ENCODE measurements around the gene PFKFB3. TPM values are rescaled to one million over a fixed set of nuclear protein-coding genes. Genes with fewer than 3 reads are reported as not detected.
A peak's percentile ranks its signal among the peaks of the same experiment; 100 is the strongest.

Gene PFKFB3
- polyA plus RNA-seq, 2 donors: 26.2 to 42.7 TPM

- peak overlapping the region in 1 of 2 donors; percentile 22 for H3K27ac ChIP-seq (ENCODE audit: low read depth in 2 of 2, low read length in 1 of 2)
- no peaks in the 10 kb centered on the region for H3K27me3 ChIP-seq (ENCODE audit: control insufficient read depth in 1 of 2, insufficient read depth in 2 of 2, low read length in 2 of 2)
- H3K36me3 ChIP-seq (ENCODE audit: control insufficient read depth in 2 of 2, insufficient read depth in 2 of 2, low read length in 1 of 2): no peaks in the 10 kb centered on the region
- WGBS, 2 donors: 66 to 73% methylated on average over 7 of the region's 7 CpGs
- no peaks in the 10 kb centered on the region for H3K9me3 ChIP-seq (ENCODE audit: control insufficient read depth in 2 of 2, insufficient read depth in 1 of 2, low read depth in 1 of 2, low read length in 1 of 2)
- H3K4me1 ChIP-seq (ENCODE audit: control insufficient read depth in 2 of 2, insufficient read depth in 2 of 2, low read length in 1 of 2): peaks cover 3 to 14% of the 10 kb centered on the region in 2 donors
- H3K4me3 ChIP-seq (ENCODE audit: low read depth in 1 of 2, low read length in 2 of 2): no peak overlapping the region
These were observed 94.8 kb downstream of the PFKFB3 start for GRCh38 chr10:6297522-6297921.

DNA sequence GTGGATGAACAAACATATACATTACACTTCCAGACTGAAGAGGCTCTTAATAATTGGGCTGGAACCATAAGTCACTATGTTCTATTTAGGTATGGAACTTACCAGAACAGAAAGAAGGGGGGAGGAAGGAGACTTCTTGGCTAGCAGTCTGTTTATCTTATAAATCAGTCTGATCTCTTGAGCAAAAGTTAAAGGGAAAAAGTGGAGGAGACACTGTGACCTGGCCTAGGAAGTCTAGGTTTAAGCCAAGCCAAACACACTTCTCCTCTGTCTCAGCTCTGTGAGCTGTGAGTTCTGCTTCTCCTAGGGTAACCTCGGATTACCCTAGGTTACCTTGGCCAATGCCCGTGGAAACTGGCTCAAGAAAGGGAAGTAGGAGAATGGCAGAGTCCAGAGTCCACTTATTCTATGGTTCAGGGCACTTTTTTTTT is 95.2 kb downstream of the PFKFB3 start:
- H3K4me3 ChIP-seq (ENCODE audit: low read depth in 1 of 2, low read length in 2 of 2): no peak overlapping the region
- 50 to 71% methylated on average over 2 of the region's 2 CpGs for WGBS, 2 donors
- H3K36me3 ChIP-seq (ENCODE audit: control insufficient read depth in 2 of 2, insufficient read depth in 2 of 2, low read length in 1 of 2): no peaks in the 10 kb centered on the region
- H3K4me1 ChIP-seq (ENCODE audit: control insufficient read depth in 2 of 2, insufficient read depth in 2 of 2, low read length in 1 of 2): peaks cover 3 to 14% of the 10 kb centered on the region in 2 donors
- peak overlapping the region in 1 of 2 donors; percentile 24 for H3K27ac ChIP-seq (ENCODE audit: low read depth in 2 of 2, low read length in 1 of 2)
- H3K9me3 ChIP-seq (ENCODE audit: control insufficient read depth in 2 of 2, insufficient read depth in 1 of 2, low read depth in 1 of 2, low read length in 1 of 2): no peaks in the 10 kb centered on the region
- H3K27me3 ChIP-seq (ENCODE audit: control insufficient read depth in 1 of 2, insufficient read depth in 2 of 2, low read length in 2 of 2): no peaks in the 10 kb centered on the region

DNA sequence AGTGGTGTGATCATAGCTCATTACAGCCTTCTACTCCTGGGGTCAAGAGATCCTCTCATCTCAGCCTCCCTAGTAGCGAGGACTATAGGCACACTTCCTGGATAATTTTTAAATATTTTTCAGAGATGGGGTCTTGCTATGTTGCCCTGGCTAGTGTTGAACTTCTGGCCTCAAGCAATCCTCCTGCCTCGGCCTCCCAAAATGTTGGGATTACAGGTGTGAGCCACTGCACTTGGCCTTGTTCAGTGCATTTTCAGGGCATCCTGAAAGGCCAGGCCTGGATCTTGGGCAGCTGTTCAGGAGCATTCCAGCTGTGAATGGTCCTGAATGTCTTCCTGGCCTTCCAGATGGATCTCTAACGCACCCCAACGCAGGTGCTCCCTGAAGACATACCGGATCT is 95.7 kb downstream of the PFKFB3 start:
- Histone ChIP-seq H3K4me3 (ENCODE audit: low read depth in 1 of 2, low read length in 2 of 2) (no peak overlapping the region), H3K4me1 (ENCODE audit: control insufficient read depth in 2 of 2, insufficient read depth in 2 of 2, low read length in 1 of 2) (peaks cover 3 to 14% of the 10 kb centered on the region in 2 donors), H3K27ac (ENCODE audit: low read depth in 2 of 2, low read length in 1 of 2) (peak overlapping the region in 1 of 2 donors; percentile 45), H3K27me3 (ENCODE audit: control insufficient read depth in 1 of 2, insufficient read depth in 2 of 2, low read length in 2 of 2) (no peaks in the 10 kb centered on the region), H3K36me3 (ENCODE audit: control insufficient read depth in 2 of 2, insufficient read depth in 2 of 2, low read length in 1 of 2) (no peaks in the 10 kb centered on the region), H3K9me3 (ENCODE audit: control insufficient read depth in 2 of 2, insufficient read depth in 1 of 2, low read depth in 1 of 2, low read length in 1 of 2) (no peaks in the 10 kb centered on the region)
- 96% methylated on average over 5 of the region's 5 CpGs for WGBS, 2 donors

GRCh38 chr10:6299234-6299633 is 96.5 kb downstream of the PFKFB3 start:
- 55 to 60% methylated on average over 11 of the region's 11 CpGs for WGBS, 2 donors
- peak overlapping the region; percentile 27 to 34 for H3K27ac ChIP-seq (ENCODE audit: low read depth in 2 of 2, low read length in 1 of 2)
- no peaks in the 10 kb centered on the region for H3K27me3 ChIP-seq (ENCODE audit: control insufficient read depth in 1 of 2, insufficient read depth in 2 of 2, low read length in 2 of 2)
- H3K9me3 ChIP-seq (ENCODE audit: control insufficient read depth in 2 of 2, insufficient read depth in 1 of 2, low read depth in 1 of 2, low read length in 1 of 2): no peaks in the 10 kb centered on the region
- H3K4me1 ChIP-seq (ENCODE audit: control insufficient read depth in 2 of 2, insufficient read depth in 2 of 2, low read length in 1 of 2): peaks cover 3 to 14% of the 10 kb centered on the region in 2 donors
- no peak overlapping the region for H3K4me3 ChIP-seq (ENCODE audit: low read depth in 1 of 2, low read length in 2 of 2)
- H3K36me3 ChIP-seq (ENCODE audit: control insufficient read depth in 2 of 2, insufficient read depth in 2 of 2, low read length in 1 of 2): no peaks in the 10 kb centered on the region

GRCh38 chr10:6299743-6300105 is 97.0 kb downstream of the PFKFB3 start:
- H3K27ac ChIP-seq (ENCODE audit: low read depth in 2 of 2, low read length in 1 of 2): peak overlapping the region in 1 of 2 donors; percentile 82
- H3K4me1 ChIP-seq (ENCODE audit: control insufficient read depth in 2 of 2, insufficient read depth in 2 of 2, low read length in 1 of 2): peaks cover 3 to 14% of the 10 kb centered on the region in 2 donors
- 90 to 95% methylated on average over 2 of the region's 2 CpGs for WGBS, 2 donors

GRCh38 chr10:6300106-6300783 is 97.5 kb downstream of the PFKFB3 start:
- Histone ChIP-seq H3K9me3 (ENCODE audit: control insufficient read depth in 2 of 2, insufficient read depth in 1 of 2, low read depth in 1 of 2, low read length in 1 of 2) (no peaks in the 10 kb centered on the region), H3K36me3 (ENCODE audit: control insufficient read depth in 2 of 2, insufficient read depth in 2 of 2, low read length in 1 of 2) (no peaks in the 10 kb centered on the region), H3K27me3 (ENCODE audit: control insufficient read depth in 1 of 2, insufficient read depth in 2 of 2, low read length in 2 of 2) (no peaks in the 10 kb centered on the region), H3K27ac (ENCODE audit: low read depth in 2 of 2, low read length in 1 of 2) (peak overlapping the region in 1 of 2 donors; percentile 82), H3K4me3 (ENCODE audit: low read depth in 1 of 2, low read length in 2 of 2) (no peak overlapping the region), H3K4me1 (ENCODE audit: control insufficient read depth in 2 of 2, insufficient read depth in 2 of 2, low read length in 1 of 2) (peaks cover 3 to 14% of the 10 kb centered on the region in 2 donors)
- 50 to 52% methylated on average over 14 of the region's 14 CpGs for WGBS, 2 donors

More at GRCh38 chr10:6299743-6300105, 97.0 kb downstream of the PFKFB3 start:
- H3K36me3 ChIP-seq (ENCODE audit: control insufficient read depth in 2 of 2, insufficient read depth in 2 of 2, low read length in 1 of 2): no peaks in the 10 kb centered on the region
- no peaks in the 10 kb centered on the region for H3K27me3 ChIP-seq (ENCODE audit: control insufficient read depth in 1 of 2, insufficient read depth in 2 of 2, low read length in 2 of 2)
- H3K4me3 ChIP-seq (ENCODE audit: low read depth in 1 of 2, low read length in 2 of 2): no peak overlapping the region
- H3K9me3 ChIP-seq (ENCODE audit: control insufficient read depth in 2 of 2, insufficient read depth in 1 of 2, low read depth in 1 of 2, low read length in 1 of 2): no peaks in the 10 kb centered on the region

DNA sequence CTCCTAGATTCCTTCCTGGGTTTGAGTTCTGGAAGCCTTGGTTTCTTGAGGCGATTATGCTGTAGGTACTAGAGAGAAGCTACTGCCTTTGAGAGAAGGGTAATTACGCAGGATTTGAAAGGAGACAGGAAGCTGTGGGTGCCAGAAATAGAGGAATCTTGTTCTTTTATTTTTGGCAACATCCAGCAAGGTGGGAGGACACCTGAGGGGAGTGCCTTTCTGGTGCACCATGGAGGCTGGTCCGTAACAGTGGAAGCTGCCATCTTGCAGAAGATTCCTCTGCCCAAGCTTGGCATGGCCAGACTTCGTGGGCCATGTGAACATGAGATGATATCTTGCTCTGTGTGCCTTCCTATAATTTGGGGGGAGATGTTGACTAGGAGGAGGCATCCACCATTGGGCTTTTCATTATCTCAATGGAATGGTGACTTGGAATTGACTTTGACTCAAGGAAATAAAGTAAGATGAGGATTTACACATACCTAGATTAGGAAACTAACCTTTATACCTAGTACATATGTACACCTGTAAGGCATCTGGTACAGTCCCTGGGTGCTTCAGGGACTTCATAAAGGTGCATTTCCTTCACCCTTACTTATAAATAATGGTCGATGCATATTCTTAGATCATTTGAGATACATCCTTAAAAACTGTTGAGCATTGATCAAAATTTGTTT is 98.2 kb downstream of the PFKFB3 start:
- 87 to 90% methylated on average over 5 of the region's 5 CpGs for WGBS, 2 donors
- Histone ChIP-seq H3K27ac (ENCODE audit: low read depth in 2 of 2, low read length in 1 of 2) (peak overlapping the region in 1 of 2 donors; percentile 82), H3K4me1 (ENCODE audit: control insufficient read depth in 2 of 2, insufficient read depth in 2 of 2, low read length in 1 of 2) (peaks cover 3 to 14% of the 10 kb centered on the region in 2 donors), H3K36me3 (ENCODE audit: control insufficient read depth in 2 of 2, insufficient read depth in 2 of 2, low read length in 1 of 2) (no peaks in the 10 kb centered on the region), H3K27me3 (ENCODE audit: control insufficient read depth in 1 of 2, insufficient read depth in 2 of 2, low read length in 2 of 2) (no peaks in the 10 kb centered on the region), H3K4me3 (ENCODE audit: low read depth in 1 of 2, low read length in 2 of 2) (no peak overlapping the region), H3K9me3 (ENCODE audit: control insufficient read depth in 2 of 2, insufficient read depth in 1 of 2, low read depth in 1 of 2, low read length in 1 of 2) (no peaks in the 10 kb centered on the region)

- no peaks in the 10 kb centered on the region for H3K36me3 ChIP-seq (ENCODE audit: control insufficient read depth in 2 of 2, insufficient read depth in 2 of 2, low read length in 1 of 2)
- H3K4me1 ChIP-seq (ENCODE audit: control insufficient read depth in 2 of 2, insufficient read depth in 2 of 2, low read length in 1 of 2): peaks cover 3 to 14% of the 10 kb centered on the region in 2 donors
- H3K27ac ChIP-seq (ENCODE audit: low read depth in 2 of 2, low read length in 1 of 2): no peak overlapping the region
- WGBS, 2 donors: 82% methylated on average over 7 of the region's 7 CpGs
- H3K4me3 ChIP-seq (ENCODE audit: low read depth in 1 of 2, low read length in 2 of 2): no peak overlapping the region
- H3K9me3 ChIP-seq (ENCODE audit: control insufficient read depth in 2 of 2, insufficient read depth in 1 of 2, low read depth in 1 of 2, low read length in 1 of 2): no peaks in the 10 kb centered on the region
- no peaks in the 10 kb centered on the region for H3K27me3 ChIP-seq (ENCODE audit: control insufficient read depth in 1 of 2, insufficient read depth in 2 of 2, low read length in 2 of 2)
These were observed 98.8 kb downstream of the PFKFB3 start for GRCh38 chr10:6301488-6302075.

Measured in esophagus (tissue), 2 donors.